Measurements from ENCODE around the gene IFT25.
"Not testable (repeated sequence)": the region's sequence is repeated elsewhere in the genome, so short reads cannot be mapped to it uniquely, and the experiment has no call there.

Gene IFT25

DNA sequence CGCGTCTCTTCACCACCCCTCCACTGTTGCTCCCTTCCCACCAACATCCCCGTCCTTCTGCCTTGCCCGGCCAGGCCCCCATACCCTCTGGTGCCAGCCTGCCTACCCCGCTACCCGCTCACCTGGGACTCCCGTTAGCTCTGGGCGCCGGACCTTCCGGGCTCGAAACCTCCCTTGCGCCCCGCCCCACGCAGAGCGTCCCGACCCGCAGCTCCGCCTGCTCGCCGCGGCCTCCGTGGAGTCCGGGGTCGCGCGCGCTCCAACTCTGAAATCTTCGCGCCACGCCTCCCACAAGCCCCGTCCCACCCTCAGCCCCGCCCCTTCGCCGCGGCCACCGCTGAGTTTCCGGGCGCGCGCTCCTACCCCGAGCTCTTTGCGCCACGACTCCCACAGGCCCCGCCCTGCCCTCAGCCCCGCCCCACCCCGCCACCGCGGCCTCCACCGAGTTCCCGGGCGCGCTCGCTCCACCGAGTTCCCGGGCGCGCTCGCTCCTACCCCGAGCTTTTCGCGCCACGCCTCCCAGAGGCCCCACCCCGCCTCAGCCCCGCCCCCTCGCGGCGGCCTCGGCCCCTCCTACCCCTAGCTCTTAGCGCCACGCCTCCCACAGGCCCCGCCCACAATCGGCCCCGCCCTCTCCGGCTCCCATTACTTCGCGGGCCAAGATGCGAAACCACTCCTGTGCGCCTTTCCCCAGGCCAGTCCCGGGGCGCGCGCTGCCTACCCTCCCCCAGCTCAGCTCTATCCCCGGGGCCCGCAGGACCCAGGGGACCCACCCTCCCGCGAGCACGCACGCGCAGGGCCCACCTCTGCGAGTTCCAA is at the start of gene IFT25:
Gene IFT25 (minus strand): TSS at position 267 of the 819 bp plus-strand sequence. CDS start 5,617 bp downstream, outside the sequence.
- TF ChIP-seq, protein P1, sequence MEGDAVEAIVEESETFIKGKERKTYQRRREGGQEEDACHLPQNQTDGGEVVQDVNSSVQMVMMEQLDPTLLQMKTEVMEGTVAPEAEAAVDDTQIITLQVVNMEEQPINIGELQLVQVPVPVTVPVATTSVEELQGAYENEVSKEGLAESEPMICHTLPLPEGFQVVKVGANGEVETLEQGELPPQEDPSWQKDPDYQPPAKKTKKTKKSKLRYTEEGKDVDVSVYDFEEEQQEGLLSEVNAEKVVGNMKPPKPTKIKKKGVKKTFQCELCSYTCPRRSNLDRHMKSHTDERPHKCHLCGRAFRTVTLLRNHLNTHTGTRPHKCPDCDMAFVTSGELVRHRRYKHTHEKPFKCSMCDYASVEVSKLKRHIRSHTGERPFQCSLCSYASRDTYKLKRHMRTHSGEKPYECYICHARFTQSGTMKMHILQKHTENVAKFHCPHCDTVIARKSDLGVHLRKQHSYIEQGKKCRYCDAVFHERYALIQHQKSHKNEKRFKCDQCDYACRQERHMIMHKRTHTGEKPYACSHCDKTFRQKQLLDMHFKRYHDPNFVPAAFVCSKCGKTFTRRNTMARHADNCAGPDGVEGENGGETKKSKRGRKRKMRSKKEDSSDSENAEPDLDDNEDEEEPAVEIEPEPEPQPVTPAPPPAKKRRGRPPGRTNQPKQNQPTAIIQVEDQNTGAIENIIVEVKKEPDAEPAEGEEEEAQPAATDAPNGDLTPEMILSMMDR (conservative IDR thresholded peaks at IDR 0.05; ENCODE audit: low read depth, low read length) = no peak
- DNase-seq (ENCODE audit: low read depth) = peak; percentile 98
- H3K4me3 ChIP-seq (ENCODE audit: low read depth, low read length) = peak within 1 kb of the TSS; percentile 98

DNA sequence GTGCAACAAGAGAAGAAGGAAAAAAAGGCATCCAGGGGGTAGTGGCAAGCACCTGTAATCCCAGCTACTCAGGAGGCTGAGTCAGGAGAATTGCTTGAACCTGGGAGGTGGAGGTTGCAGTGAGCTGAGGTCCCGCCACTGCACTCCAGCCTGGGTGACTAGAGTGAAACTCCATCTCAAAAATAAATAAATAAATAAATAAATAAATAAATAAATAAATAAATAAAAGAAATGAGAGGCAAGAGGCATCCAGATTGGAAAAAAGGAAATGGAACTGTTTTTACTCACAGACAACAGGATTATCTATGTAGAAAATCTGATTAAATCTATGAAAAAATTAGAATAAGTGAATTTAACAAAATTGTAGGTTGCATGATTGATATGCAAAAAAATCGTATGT is 49.0 kb upstream of the IFT25 start:
- not testable (repeated sequence) for DNase-seq (ENCODE audit: low read depth); H3K4me3 ChIP-seq (ENCODE audit: low read depth, low read length)

DNA sequence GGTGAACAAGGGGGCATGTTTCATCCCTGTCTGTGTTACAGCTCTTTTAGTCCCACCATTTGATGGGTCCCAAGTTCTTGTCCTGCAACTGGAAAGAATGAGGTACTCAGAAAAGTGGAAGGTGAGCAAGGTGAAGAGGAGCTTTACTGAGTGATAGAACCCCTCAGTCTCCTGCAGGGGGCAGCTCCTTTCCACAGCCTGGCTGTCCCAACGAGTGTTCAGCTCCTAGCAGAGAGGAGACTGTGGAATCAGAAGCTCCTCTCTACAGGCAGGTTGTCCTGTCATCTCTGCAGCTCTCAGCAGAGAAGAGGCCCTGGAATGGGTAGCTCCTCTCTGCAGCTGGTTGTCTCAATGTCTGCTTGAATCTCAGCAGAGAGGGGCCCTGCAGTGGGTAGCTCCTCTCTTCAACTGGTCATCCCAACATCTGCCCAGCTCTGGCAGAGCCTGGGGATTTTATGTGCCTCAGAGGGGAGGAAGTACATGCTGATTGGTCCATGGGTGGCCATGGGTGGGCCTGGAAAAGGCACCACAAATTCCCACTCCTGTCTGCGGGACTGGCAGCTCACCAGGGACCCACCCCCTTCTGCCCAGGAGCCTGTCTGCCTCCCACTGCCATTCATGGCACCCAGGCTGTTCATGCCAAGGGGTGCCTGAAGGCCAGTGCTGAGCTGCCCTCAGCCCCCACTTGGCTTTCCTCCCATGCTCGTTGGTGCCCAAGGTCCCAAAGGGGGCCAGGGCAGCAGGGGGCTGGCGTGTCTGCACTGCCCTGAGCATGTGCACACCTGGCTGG is 46.8 kb upstream of the IFT25 start:
- TF ChIP-seq, protein P1 (conservative IDR thresholded peaks at IDR 0.05; ENCODE audit: low read depth, low read length) = peak; percentile 64
- no peak overlapping the region for H3K4me3 ChIP-seq (ENCODE audit: low read depth, low read length)
- DNase-seq (ENCODE audit: low read depth) = peak; percentile 47

DNA sequence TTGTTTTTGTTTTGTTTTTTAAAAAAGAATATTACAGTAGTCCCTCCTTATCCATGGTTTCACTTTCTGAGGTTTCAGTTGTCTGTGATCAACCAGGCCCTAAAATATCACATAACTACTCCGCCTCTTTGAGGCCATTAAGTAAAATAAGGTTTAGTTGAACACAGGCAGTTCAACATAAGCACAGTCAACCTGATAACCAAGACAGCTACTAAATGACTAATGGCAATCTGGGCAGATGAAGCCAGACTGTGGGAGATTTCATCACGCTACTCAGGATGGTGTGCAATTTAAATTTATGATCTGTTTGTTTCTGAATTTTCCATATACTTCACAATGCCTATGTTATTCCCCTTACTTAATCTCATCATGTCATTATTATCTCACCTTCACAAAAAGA is 42.4 kb upstream of the IFT25 start:
- TF ChIP-seq, protein P1 (conservative IDR thresholded peaks at IDR 0.05; ENCODE audit: low read depth, low read length) = no peak
- DNase-seq (ENCODE audit: low read depth) = peak; percentile 40
- H3K4me3 ChIP-seq (ENCODE audit: low read depth, low read length) = no peak overlapping the region

DNA sequence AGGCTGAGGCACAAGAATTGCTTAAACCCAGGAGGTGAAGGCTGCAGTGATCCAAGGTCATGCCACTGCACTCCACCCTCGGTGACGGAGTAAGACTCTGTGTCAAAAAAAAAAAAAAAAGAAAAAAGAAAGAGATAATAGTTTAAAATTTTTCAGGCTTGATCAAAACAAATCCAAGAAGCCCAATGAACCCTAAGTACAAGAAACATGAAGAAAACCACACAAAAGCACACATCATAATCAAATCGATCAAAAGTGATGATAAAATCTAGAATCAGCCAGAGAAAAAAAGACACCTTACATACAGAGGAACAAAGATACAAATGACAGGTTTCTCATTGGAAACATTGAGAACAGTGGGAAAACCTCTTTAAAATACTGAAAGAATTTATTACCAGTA is 41.0 kb upstream of the IFT25 start:
- TF ChIP-seq, protein P1 (conservative IDR thresholded peaks at IDR 0.05; ENCODE audit: low read depth, low read length) = no peak
- H3K4me3 ChIP-seq (ENCODE audit: low read depth, low read length) = no peak overlapping the region
- no peak for DNase-seq (ENCODE audit: low read depth)

DNA sequence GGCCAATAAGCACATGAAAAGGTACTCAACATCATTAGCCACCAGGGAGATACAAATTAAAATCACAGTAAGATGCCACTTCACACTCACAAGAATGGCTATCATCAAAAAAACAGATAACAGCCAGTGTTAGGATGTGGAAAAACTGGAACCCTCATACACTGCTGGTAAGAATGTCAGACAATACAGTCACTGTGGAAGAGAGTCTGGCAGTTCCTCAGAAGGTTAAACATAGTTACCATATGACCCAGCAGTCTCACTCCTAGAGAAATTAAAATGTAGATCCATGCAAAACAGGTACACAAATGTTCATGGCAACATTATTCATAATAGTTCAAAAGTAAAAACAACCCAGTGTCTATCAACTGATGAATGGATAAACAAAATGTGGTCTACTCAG is 39.2 kb upstream of the IFT25 start:
- no peak overlapping the region for H3K4me3 ChIP-seq (ENCODE audit: low read depth, low read length)
- DNase-seq (ENCODE audit: low read depth) = no peak
- TF ChIP-seq, protein P1 (conservative IDR thresholded peaks at IDR 0.05; ENCODE audit: low read depth, low read length) = no peak

DNA sequence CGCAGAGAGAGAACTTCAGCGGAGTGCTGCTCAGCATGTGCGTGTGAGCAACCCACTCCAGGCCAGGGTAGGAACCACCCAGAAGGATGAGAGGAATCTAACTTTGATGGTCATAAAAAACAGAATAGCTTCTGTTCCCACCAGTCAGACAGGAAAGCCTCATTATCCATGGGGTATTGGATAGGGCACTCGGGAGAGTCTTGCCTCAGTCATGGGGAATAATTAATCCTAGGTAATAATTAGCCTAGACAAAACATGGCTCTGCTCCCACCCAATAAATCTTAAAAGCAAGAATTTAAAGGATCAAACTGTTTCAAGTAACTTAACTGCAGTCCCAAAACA is 37.2 kb upstream of the IFT25 start:
- DNase-seq (ENCODE audit: low read depth) = no peak
- TF ChIP-seq, protein P1 (conservative IDR thresholded peaks at IDR 0.05; ENCODE audit: low read depth, low read length) = no peak
- H3K4me3 ChIP-seq (ENCODE audit: low read depth, low read length) = peak overlapping the region; percentile 51

Data from choroid plexus epithelial cell (primary cell).